ENCODE results near the gene TSKS. TPM values are rescaled to one million over a fixed set of nuclear protein-coding genes. Genes with fewer than 3 reads are reported as not detected.

Gene TSKS, protein sequence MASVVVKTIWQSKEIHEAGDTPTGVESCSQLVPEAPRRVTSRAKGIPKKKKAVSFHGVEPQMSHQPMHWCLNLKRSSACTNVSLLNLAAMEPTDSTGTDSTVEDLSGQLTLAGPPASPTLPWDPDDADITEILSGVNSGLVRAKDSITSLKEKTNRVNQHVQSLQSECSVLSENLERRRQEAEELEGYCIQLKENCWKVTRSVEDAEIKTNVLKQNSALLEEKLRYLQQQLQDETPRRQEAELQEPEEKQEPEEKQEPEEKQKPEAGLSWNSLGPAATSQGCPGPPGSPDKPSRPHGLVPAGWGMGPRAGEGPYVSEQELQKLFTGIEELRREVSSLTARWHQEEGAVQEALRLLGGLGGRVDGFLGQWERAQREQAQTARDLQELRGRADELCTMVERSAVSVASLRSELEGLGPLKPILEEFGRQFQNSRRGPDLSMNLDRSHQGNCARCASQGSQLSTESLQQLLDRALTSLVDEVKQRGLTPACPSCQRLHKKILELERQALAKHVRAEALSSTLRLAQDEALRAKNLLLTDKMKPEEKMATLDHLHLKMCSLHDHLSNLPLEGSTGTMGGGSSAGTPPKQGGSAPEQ
- polyA plus RNA-seq (2013, experiment 1 of 2; ENCODE audit: insufficient read length), result 0.08 TPM
- 0.20 TPM for polyA plus RNA-seq (2013, experiment 2 of 2; ENCODE audit: insufficient read length)

- DNase-seq, result no peak
Observed at GRCh38 chr19:49763230-49763629, at the start of gene TSKS. TSKS (minus strand) TSS chr19:49763306; CDS start chr19:49763247, 59 bp downstream.

DNA sequence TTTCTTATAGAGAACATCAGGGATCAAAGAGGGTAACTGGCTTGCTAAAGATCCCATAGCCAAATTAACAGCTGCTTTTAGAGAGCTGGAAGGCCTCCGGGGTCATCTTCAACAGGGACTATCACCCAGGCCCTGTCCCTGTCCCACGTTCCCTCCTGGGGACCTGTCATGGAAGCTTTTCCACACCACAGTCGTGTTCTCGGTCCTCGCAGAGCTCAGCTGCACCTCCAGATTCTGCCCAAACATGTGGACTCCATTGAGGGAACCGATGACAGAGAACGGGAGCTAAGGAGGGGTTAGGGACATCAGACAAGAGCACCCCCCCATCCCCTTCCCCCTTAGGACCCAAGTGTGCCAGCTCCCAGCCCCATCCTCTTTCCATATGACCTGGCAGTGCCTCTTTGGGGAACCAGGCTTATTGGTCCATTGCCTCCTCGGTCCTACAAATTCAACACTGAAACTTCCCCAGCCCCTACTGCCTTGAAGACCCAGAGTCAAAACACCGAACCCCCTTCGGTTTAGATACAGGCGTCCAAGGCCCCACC, 49.4 kb upstream of the TSKS start:
- no peak for DNase-seq

- DNase-seq, result no peak
Observed at GRCh38 chr19:49811328-49811727, 48.2 kb upstream of the TSKS start.

- DNase-seq, result no peak
Observed at GRCh38 chr19:49809941-49810389, 46.9 kb upstream of the TSKS start.

DNA sequence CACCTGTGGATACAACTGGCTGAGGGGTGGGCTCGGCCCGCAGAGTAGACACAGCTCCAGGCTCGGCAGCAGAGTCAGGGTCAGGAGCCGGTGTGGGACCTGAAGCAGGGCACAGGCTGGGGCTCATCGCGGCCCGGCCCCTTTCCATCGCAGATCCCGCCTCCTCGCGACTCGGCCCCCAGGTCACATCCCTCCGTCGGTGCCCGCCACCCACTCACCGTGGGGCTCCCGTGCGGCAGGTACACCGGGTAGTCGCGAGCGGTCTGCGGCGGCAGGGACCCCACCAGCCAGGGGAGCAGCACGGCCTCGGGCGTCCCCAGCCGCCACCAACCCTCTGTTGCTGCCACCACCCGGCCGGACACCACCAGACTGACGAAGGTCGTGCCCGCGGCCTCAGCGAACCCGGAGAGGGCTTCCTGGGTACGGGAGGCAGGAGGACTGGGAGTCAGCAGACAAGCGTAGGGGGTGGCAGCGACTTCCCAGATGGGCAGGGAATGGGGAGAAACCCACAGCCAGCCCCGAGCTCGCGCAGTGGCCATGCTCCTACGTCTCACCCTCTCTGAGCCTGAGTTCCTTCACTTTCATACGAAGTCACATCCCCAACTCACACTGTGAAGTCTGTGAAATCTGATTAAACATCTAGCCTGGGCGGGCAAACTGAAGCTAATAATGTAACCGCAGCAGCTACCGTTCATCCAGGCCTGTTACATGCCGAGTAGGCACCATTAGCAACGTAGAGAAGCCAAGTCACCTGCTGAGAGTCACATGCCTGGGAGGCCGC, 46.2 kb upstream of the TSKS start:
- DNase-seq, result peak; percentile 30

DNA sequence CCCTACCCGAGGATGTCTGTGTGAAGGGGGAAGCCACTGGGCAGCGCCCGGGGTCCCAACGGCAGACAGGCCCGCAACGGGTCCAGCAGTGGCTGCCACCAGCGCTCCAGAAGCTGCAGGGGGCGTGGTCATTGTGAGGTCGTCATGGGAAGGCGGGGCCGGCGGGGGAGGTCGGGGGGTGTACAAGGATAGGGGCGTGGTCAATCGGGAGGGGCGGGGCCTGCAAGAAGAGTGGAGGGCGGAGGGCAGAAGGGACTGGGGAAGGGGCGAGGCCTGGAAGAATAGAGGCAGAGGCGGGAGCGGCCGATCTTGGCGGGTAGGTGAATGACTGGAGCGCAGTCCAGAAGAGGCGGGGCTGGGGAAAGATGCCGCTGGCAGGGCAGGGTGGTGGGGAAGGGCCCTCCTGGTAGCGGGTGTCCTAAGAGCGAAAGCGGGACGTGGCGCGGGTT, 45.6 kb upstream of the TSKS start:
- peak; percentile 85 for DNase-seq

DNA sequence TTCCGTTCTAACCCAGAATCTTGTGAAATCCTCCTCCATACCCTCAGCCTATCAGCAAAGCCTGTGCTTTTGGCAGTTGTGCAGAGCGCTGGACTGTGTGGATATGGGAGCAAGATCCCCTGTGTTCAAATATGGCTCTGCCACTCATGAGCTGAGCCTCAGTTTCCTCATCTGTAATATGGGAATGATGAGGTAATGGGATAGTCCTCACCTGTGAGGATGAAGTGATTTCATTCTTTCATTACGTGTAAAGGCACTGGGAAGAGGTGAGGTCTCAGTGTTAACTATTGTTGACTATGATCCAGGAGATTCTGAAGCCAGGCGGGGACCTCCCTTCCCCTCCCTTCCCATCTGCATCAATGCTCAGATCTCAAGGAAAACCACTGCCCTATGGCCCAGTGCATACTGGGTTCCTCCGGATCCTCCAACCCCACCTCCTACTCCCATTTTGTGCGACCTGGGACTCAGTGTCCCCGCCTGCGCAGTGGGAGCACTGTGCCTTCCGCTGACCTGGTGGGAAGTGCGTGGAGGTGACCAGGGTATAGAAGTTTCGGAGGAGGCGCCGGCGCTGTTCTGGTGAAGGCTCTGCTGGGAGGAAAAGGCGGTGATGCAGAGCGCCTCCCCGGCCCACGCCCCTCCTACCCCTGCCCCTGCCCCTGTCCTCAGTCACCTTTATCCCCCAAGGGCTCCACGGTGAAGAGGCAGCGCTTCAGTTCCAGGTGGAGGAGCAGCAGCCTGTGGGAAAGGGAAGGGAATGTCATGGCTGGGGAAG, 45.0 kb upstream of the TSKS start:
- no peak for DNase-seq

DNA sequence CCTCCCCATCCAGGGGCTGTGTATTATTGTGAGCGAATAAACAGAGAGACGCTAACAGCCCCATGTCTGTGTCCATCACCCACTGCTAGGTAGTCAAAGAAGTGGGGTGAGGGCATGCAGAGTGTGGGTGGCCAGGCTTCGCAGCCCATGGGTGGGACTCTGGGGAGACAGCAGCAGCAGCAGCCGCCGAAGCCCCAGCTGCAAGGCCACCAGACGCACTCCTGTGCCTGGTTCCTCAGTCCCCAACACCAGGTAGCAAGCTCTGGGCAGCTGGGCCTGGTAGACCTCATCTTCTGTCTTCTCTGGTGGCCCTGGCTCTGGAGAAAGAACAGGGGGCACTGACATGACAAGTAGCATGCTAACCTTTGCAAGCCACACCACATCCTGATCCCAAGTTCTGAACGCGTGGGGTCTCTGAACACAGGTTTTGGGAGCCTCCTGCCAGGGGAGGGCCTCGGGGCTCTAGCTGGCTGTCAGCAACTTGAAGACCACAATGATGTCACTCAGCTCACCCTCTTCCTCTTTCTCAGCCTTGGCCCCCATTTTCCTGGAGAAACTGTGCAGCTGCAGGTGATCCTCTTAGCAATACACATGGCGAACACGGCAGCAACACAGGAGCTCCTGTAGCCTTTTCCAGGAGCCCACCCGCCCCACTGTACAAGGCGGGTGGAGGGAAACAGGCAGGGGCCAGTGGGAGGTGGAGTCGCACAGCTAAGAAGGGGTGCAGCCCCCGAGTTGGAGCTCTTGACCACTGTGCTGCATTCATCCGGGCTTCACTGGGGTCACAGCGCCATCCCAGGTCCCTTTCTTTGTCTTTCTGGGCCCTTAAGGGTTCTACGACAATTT, 44.2 kb upstream of the TSKS start:
- DNase-seq, result no peak

DNA sequence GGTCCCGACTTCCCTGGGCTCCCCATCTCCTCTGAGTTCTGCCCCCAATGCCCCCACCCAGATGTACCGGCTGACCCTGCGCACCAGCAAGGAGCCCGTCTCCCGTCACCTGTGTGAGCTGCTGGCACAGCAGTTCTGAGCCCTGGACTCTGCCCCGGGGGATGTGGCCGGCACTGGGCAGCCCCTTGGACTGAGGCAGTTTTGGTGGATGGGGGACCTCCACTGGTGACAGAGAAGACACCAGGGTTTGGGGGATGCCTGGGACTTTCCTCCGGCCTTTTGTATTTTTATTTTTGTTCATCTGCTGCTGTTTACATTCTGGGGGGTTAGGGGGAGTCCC, 43.5 kb upstream of the TSKS start:
- DNase-seq, result no peak

DNA sequence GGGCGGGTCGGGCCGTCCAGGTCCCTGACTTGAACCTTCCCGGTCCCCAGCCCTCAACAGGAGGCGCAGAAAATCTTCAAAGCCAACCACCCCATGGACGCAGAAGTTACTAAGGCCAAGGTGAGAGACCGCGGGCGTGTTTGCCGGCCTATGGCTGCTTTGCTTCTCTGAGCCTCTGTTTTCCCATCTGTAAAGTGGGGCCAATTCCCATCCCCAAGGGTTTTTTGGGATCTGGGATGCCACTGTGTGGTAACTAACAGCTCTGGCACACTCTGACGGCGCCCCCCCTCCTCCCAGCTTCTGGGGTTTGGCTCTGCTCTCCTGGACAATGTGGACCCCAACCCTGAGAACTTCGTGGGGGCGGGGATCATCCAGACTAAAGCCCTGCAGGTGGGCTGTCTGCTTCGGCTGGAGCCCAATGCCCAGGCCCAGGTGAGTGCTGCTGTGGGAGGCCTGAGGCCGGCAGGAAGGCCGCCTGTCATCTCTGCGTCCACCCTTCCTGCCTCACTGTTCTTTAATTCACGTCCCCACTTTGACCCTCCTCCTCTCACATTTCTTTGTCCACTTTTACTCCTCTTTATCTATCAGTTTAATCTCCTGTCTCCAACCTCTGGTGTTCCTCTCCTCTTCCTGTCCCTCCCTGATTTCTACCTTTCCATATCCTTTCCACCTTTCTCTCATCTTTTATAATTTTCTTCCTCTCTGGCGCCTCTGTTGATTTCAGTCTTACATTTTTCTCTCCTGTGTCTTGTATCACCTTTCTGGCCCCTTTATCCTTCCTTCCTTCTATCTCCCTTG, 42.9 kb upstream of the TSKS start:
- no peak for DNase-seq

DNA sequence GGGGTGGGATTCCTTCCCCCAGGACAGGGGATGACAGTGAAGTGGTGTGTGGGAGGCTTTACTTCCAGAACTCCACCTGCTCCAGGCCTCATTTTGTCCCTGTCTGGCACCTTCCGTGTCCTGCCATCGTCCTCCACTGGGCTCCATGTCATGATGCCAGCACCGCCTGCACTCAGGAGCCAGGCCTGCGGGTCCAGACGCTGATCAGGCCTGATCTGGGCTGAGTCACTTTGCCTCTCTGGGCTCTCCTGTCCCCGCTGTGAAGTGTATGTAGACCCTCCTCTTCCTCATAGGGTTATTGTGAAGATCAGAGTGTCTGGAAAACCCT, 40.4 kb upstream of the TSKS start:
- no peak for DNase-seq

GRCh38 chr19:49802836-49803528, 39.9 kb upstream of the TSKS start:
- no peak for DNase-seq

GRCh38 chr19:49801966-49802661, 39.0 kb upstream of the TSKS start:
- DNase-seq, result peak; percentile 93

- no peak for DNase-seq
Observed at GRCh38 chr19:49801401-49801888, 38.3 kb upstream of the TSKS start.

DNA sequence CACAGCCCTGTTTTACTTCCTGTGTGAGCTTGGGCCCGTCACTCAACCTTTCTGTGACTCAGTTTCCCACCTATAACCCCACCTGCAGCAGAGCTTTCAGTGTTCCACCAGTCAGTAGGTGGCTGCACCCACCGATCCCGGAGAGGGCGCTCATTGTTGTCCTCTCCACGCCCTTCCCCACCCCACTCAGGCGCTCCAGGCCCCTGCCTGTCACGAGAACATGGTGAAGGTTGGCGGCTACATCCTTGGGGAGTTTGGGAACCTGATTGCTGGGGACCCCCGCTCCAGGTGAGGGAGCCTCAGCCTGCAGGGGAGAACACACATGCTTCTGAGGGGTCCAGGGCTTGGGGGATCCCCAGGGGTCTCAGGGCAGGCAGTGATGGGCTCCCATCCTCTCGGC, 37.7 kb upstream of the TSKS start:
- no peak for DNase-seq

- DNase-seq, result no peak
Observed at GRCh38 chr19:49799798-49800376, 36.8 kb upstream of the TSKS start.

GRCh38 chr19:49799271-49799797, 36.2 kb upstream of the TSKS start:
- DNase-seq, result no peak

DNA sequence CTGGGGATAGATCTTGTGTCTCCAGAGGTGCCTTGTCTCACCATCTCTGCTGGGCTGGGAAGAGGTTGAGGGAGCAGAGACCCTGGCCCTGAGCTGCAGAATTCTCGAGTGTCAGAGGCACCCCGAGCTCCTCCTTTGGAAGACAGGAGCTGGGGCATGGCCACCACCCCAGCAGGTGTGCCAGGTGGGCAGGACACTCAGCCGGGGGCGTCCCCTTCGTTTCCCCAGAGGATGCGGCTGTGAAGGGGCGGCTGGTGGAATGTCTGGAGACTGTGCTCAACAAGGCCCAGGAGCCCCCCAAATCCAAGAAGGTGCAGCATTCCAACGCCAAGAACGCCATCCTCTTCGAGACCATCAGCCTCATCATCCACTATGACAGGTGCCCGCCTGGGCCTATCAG, 35.5 kb upstream of the TSKS start:
- DNase-seq, result no peak

Data from fibroblast of skin of scalp (primary cell).